NOMO-1 (cell line): ENCODE data around the gene LPAR3.
"Not testable (repeated sequence)": the region's sequence is repeated elsewhere in the genome, so short reads cannot be mapped to it uniquely, and the experiment has no call there.

Experiments
- DNase-seq, 2 experiments: peaks; one replicate each; lab custom pipeline; 2025; ENCODE audit not compliant: unreplicated experiment in 2 of 2; lab: John Stamatoyannopoulos, UW

Gene LPAR3

GRCh38 chr1:84892705-84893618 is at the start of gene LPAR3:
LPAR3 (minus strand) TSS chr1:84893206; CDS start chr1:84866120, 27,086 bp downstream.
- DNase-seq = peak; percentile 67 to 68

- no peak for DNase-seq
Observed at GRCh38 chr1:84941843-84942242, 48.8 kb upstream of the LPAR3 start.

- no peak for DNase-seq
Observed at GRCh38 chr1:84940481-84940880, 47.5 kb upstream of the LPAR3 start.

- no peak for DNase-seq
Observed at GRCh38 chr1:84939761-84940160, 46.8 kb upstream of the LPAR3 start.

- no peak for DNase-seq
Observed at GRCh38 chr1:84939151-84939550, 46.1 kb upstream of the LPAR3 start.

GRCh38 chr1:84936116-84936810 is 43.3 kb upstream of the LPAR3 start:
- peak in 1 of 2 experiments; percentile 58 for DNase-seq

- no peak for DNase-seq
Observed at GRCh38 chr1:84933011-84933611, 40.1 kb upstream of the LPAR3 start.

GRCh38 chr1:84930831-84931230 is 37.8 kb upstream of the LPAR3 start:
- no peak for DNase-seq

GRCh38 chr1:84930329-84930728 is 37.3 kb upstream of the LPAR3 start:
- no peak for DNase-seq

- DNase-seq = no peak
Observed at GRCh38 chr1:84929581-84929980, 36.6 kb upstream of the LPAR3 start.

- DNase-seq = no peak
Observed at GRCh38 chr1:84928979-84929378, 36.0 kb upstream of the LPAR3 start.

GRCh38 chr1:84923317-84923716 is 30.3 kb upstream of the LPAR3 start:
- DNase-seq = no peak

GRCh38 chr1:84920159-84920558 is 27.2 kb upstream of the LPAR3 start:
- DNase-seq = no peak

GRCh38 chr1:84919461-84919970 is 26.5 kb upstream of the LPAR3 start:
- no peak for DNase-seq

- DNase-seq = no peak
Observed at GRCh38 chr1:84918726-84919336, 25.8 kb upstream of the LPAR3 start.

- DNase-seq = no peak
Observed at GRCh38 chr1:84916897-84917296, 23.9 kb upstream of the LPAR3 start.

GRCh38 chr1:84913555-84913892 is 20.5 kb upstream of the LPAR3 start:
- peak; percentile 14 to 69 for DNase-seq

- DNase-seq = peak in 1 of 2 experiments; percentile 45
Observed at GRCh38 chr1:84912726-84913554, 19.9 kb upstream of the LPAR3 start.

- DNase-seq = not testable (repeated sequence)
Observed at GRCh38 chr1:84908746-84909464, 15.9 kb upstream of the LPAR3 start.
